Gastrocnemius medialis (tissue), 4 donors: ENCODE results near the gene UROS. TPM values are rescaled to one million over a fixed set of nuclear protein-coding genes. Genes with fewer than 3 reads are reported as not detected.
A peak's percentile ranks its signal among the peaks of the same experiment; 100 is the strongest.

Experiments used
- ATAC-seq, 2 donors: fragments of 150-250 bp; one replicate each; pipeline ENCODE4 v1.9.1; 2016
- DNase-seq, 2 donors: peaks; one replicate each; pipeline ENCODE4 v3.0.0-alpha.2; 2019
- H3K27ac ChIP-seq, 4 donors: fragments of 200-600 bp; sonication (generic); 1 replicate in 1 of 4; 2 replicates in 3 of 4; pipeline ENCODE4 v1.5.1; 2016 to 2018; ENCODE audit warnings: mild to moderate bottlenecking in 2 of 4, moderate library complexity in 1 of 4
- H3K27me3 ChIP-seq, 3 donors: fragments of 200-600 bp; sonication (generic) in 2 of 3; 1 replicate in 1 of 3; 2 replicates in 2 of 3; pipeline versions ENCODE4 v1.5.1 to v1.6.0; 2016 to 2019; ENCODE audit warnings: mild to moderate bottlenecking in 1 of 3, moderate library complexity in 1 of 3
- H3K36me3 ChIP-seq, 2 donors: fragments of 200-600 bp; sonication (generic) in 1 of 2; one replicate each; pipeline ENCODE4 v1.5.1; 2017 to 2018
- H3K4me1 ChIP-seq, 2 donors: fragments of 200-600 bp; sonication (generic) in 1 of 2; one replicate each; pipeline ENCODE4 v1.5.1; 2016 to 2017; ENCODE audit warnings: mild to moderate bottlenecking in 2 of 2
- H3K4me3 ChIP-seq, 4 donors: fragments of 200-600 bp; sonication (generic) in 3 of 4; 1 replicate in 1 of 4; 2 replicates in 3 of 4; pipeline ENCODE4 v1.5.1; 2016 to 2019; ENCODE audit warnings: mild to moderate bottlenecking in 2 of 4
- H3K9me3 ChIP-seq, 3 donors: fragments of 200-600 bp; sonication (generic) in 2 of 3; 1 replicate in 1 of 3; 2 replicates in 2 of 3; pipeline ENCODE4 v1.5.1; 2016 to 2019
- POLR2A ChIP-seq, 2 donors: fragments of 450-650 bp; IDR thresholded peaks; one replicate each; pipeline ENCODE4 v1.6.1; 2017; ENCODE audit warnings: antibody characterized with exemption in 2 of 2, mild to moderate bottlenecking in 2 of 2, moderate library complexity in 2 of 2
- in situ Hi-C, 4 donors: fragments of 200-750 bp; cut with MboI; loops; one replicate each; pipeline versions ENCODE4 v1.15.0 to v1.8.0; 2017; ENCODE audit warnings: low sequenced_read_pairs in 4 of 4
- intact Hi-C: fragments of 100-400 bp; cut with DNase I; formaldehyde crosslinking; loops from one replicate; pipeline ENCODE4 v1.15.1; 2023; ENCODE audit warnings: low total_unique reads
- total RNA-seq, 4 donors: library from RNA; depleted of rRNA; stranded (reverse); fragments of >200 nt; gene quantifications; one replicate each; pipeline versions ENCODE4 v1.1.0 to v1.2.3, GENCODE V29; 2016
- TF ChIP-seq, protein P1 (sequence below), 5 experiments: fragments of 450-650 bp in 3 of 5; fragments of 200-600 bp in 2 of 5; sonication (generic) in 2 of 5; IDR thresholded peaks in 4 of 5; conservative IDR thresholded peaks in 1 of 5; 1 replicate in 4 of 5; 2 replicates in 1 of 5; pipeline ENCODE4 v1.5.1; 2016 to 2019; ENCODE audit warnings: antibody characterized with exemption in 5 of 5, mild to moderate bottlenecking in 3 of 5, moderate library complexity in 3 of 5

UROS gene
- 10 to 100 TPM; 29.1 to 78.2 (median 64.2) TPM for total RNA-seq

GRCh38 chr10:125822878-125823662, at the start of gene UROS, which contains the start of gene BCCIP:
Gene UROS (minus strand): TSS chr10:125823258. CDS start chr10:125816499, 6,759 bp downstream.
Gene BCCIP (plus strand): TSS chr10:125823546. CDS start chr10:125823558, 12 bp downstream.
- in situ Hi-C loops (loop anchor here in 2 of 4 donors (10.0 kb wide), 1 partner anchor 98 kb away; no protein-coding TSS in a partner anchor), intact Hi-C loops (loop anchor here (2.0 to 5.0 kb wide), 2 partner anchors 74 to 104 kb away; partner anchors contain the start of genes EDRF1 and FANK1)
- peak; percentile 98 to 99 for ATAC-seq
- Histone ChIP-seq H3K36me3 (peaks cover 0 to 18% of the 10 kb centered on the region in 2 donors), H3K27me3 (no peaks in the 10 kb centered on the region), H3K9me3 (no peaks in the 10 kb centered on the region), H3K4me1 (peaks cover 36 to 41% of the 10 kb centered on the region in 2 donors), H3K4me3 (peak within 1 kb of the TSS; percentile 81 to 93 (median 82)), H3K27ac (peak within 1 kb of the TSS; percentile 80 to 92 (median 86))
- TF ChIP-seq, protein P1, sequence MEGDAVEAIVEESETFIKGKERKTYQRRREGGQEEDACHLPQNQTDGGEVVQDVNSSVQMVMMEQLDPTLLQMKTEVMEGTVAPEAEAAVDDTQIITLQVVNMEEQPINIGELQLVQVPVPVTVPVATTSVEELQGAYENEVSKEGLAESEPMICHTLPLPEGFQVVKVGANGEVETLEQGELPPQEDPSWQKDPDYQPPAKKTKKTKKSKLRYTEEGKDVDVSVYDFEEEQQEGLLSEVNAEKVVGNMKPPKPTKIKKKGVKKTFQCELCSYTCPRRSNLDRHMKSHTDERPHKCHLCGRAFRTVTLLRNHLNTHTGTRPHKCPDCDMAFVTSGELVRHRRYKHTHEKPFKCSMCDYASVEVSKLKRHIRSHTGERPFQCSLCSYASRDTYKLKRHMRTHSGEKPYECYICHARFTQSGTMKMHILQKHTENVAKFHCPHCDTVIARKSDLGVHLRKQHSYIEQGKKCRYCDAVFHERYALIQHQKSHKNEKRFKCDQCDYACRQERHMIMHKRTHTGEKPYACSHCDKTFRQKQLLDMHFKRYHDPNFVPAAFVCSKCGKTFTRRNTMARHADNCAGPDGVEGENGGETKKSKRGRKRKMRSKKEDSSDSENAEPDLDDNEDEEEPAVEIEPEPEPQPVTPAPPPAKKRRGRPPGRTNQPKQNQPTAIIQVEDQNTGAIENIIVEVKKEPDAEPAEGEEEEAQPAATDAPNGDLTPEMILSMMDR (IDR thresholded peaks at IDR 0.05 in 4 of 5, conservative IDR thresholded peaks at IDR 0.05 in 1 of 5), result peak in 2 of 5 experiments; percentile 18 to 22
- peak; percentile 62 to 69 for TF ChIP-seq POLR2A (IDR thresholded peaks at IDR 0.05)
- DNase-seq, result peak; percentile 83 to 84

DNA sequence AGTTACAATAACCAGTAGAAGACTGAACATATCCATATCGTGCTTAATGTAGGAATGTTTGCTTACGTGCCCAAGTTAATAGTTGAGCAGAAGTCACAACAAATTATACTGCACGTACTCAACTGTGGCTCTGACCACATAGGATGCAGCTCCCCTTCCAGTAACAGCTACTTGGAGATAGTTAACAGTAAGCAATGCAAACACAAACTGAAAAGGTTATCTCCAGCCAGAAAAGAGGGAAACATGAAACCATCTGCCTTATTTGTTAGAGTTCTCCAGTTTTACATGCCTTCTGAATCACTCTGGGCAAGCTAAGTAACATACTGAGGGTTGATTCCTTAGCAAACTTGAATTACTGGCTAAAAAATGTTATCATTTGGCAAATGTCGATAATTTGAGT, 48.3 kb upstream of the UROS start:
- peaks cover 3 to 22% of the 10 kb centered on the region in 2 donors for H3K36me3 ChIP-seq
- H3K27me3 ChIP-seq, result no peaks in the 10 kb centered on the region
- ATAC-seq (no peak), DNase-seq (no peak)
- in situ Hi-C loops (no loop called here), intact Hi-C loops (no loop called here)
- no peaks in the 10 kb centered on the region for H3K4me1 ChIP-seq
- H3K27ac ChIP-seq, result no peak overlapping the region
- no peak overlapping the region for H3K4me3 ChIP-seq
- no peak for TF ChIP-seq POLR2A (IDR thresholded peaks at IDR 0.05)
- TF ChIP-seq, protein P1 (IDR thresholded peaks at IDR 0.05 in 4 of 5, conservative IDR thresholded peaks at IDR 0.05 in 1 of 5), result no peak
- H3K9me3 ChIP-seq, result no peaks in the 10 kb centered on the region

DNA sequence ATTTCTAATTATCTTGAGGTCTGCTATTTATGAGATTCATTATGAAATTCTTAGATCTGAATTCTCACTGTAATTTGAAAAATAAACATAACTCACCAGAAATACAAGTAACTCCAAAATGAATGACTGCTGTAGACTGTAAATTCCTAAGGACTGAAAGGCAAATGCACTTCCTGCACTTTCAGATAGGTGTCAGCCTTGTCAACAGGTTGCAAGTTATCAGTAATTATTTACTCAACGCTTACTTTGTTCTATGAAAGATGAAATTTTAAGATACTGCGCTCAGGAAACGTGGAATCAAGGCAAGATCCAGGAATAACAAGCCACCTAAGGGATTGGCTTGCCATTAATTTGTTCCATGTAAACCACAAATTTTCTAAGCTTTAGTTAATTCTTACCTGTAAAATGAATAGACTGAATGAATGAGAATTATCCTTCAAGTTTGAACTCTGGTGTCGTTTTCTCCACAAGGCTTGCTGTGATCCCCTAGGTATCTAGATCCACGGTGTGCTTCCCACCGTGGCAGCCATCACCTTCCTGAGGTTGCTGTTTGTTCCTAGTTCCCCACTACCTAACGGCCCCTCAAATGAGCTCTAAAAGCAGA, 45.4 kb upstream of the UROS start:
- TF ChIP-seq, protein P1 (IDR thresholded peaks at IDR 0.05 in 4 of 5, conservative IDR thresholded peaks at IDR 0.05 in 1 of 5), result peak; percentile 50 to 82 (median 71)
- no peak for TF ChIP-seq POLR2A (IDR thresholded peaks at IDR 0.05)
- H3K4me3 ChIP-seq, result no peak overlapping the region
- in situ Hi-C loops, result no loop called here
- intact Hi-C loops, result no loop called here
- DNase-seq, result no peak
- ATAC-seq, result no peak
- H3K27me3 ChIP-seq, result no peaks in the 10 kb centered on the region
- no peaks in the 10 kb centered on the region for H3K4me1 ChIP-seq
- peaks cover 0 to 18% of the 10 kb centered on the region in 2 donors for H3K36me3 ChIP-seq
- H3K27ac ChIP-seq, result no peak overlapping the region
- no peaks in the 10 kb centered on the region for H3K9me3 ChIP-seq

DNA sequence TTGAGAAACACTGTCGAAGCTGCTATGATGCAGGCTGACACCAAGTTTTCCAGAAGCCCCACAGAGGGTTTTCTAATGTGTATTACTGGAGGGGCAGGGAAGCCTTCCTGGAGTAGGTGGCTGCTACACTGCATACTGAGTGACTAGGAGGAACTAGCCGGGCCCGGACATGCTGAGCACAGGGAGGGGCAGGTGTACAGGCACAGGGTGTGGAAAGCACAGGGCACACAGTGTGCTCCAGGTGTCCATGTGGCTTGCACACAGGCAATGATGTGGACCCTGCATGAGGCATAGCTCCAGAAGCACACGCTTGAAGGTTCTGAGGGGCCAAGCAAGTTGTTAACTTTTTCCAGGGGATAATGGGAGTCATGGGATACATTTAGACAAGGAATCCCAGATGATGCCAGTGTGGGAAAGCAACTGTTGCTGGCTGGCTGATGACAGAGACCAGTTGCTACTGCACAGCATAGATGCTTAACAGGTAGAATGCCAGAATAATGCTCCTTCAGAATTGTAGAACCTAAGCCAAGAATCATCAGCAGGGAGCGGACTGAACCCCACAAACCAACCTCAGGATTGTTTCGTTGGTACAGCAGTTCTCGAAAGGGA, 43.5 kb upstream of the UROS start:
- Histone ChIP-seq H3K9me3 (no peaks in the 10 kb centered on the region), H3K27ac (no peak overlapping the region), H3K27me3 (no peaks in the 10 kb centered on the region), H3K36me3 (peaks cover 0 to 18% of the 10 kb centered on the region in 2 donors), H3K4me1 (no peaks in the 10 kb centered on the region), H3K4me3 (no peak overlapping the region)
- DNase-seq, result no peak
- in situ Hi-C loops (no loop called here), intact Hi-C loops (no loop called here)
- TF ChIP-seq, protein P1 (IDR thresholded peaks at IDR 0.05 in 4 of 5, conservative IDR thresholded peaks at IDR 0.05 in 1 of 5), result no peak
- TF ChIP-seq POLR2A (IDR thresholded peaks at IDR 0.05), result no peak
- ATAC-seq, result no peak
